GM12878 (cell line): ENCODE results near the gene C1QTNF9. TPM values are rescaled to one million over a fixed set of nuclear protein-coding genes. Genes with fewer than 3 reads are reported as not detected.
"Not testable (repeated sequence)": the region's sequence is repeated elsewhere in the genome, so short reads cannot be mapped to it uniquely, and the experiment has no call there.

Experiments
- ATAC-seq: fragments of 200-7000 bp; cut with Tn5 transposase; 3 replicates; pipeline ENCODE4 v1.9.1; 2020; ENCODE audit warnings: mild to moderate bottlenecking, moderate library complexity
- BruUV-seq: library from RNA; stranded (reverse); fragments of 400-500 nt; replicated peaks from 2 replicates; lab custom pipeline; 2021; lab: Mats Ljungman, UMichigan
- CTCF ChIA-PET: fragments of 300-600 bp; sonication (Branson Sonifier 250); formaldehyde crosslinking; extraction: SDS; loops from one replicate; lab custom pipeline; 2021; ENCODE audit warnings: inconsistent platforms; lab: Yijun Ruan, JAX
- POLR2A ChIA-PET: fragments of 350-600 bp; formaldehyde crosslinking; extraction: SDS; loops from one replicate; lab custom pipeline; 2021; ENCODE audit warnings: inconsistent platforms; lab: Charles Lee
- RAD21 ChIA-PET: fragments of 300-600 bp; sonication (Branson Sonifier 250); formaldehyde crosslinking; loops from one replicate; lab custom pipeline; 2023; ENCODE audit warnings: antibody characterized with exemption; ENCODE audit not compliant: unreplicated experiment; lab: Charles Lee
- SMC1A ChIA-PET: fragments of 300-600 bp; sonication (Branson Sonifier 250); formaldehyde crosslinking; loops from one replicate; lab custom pipeline; 2023; ENCODE audit not compliant: unreplicated experiment, uncharacterized antibody; lab: Charles Lee
- DNase-seq: peaks from one replicate; pipeline ENCODE4 v3.0.0-alpha.2; 2011; ENCODE audit warnings: low read depth, low spot score
- FAIRE-seq: peaks from 3 replicates; lab custom pipeline; 2011; peaks lifted over from hg19 to GRCh38; lab: Jason Lieb, UNC
- H2AFZ ChIP-seq: 2 replicates; pipeline ENCODE4 v1.6.0; 2011; ENCODE audit warnings: low read depth, low read length, control low read depth; ENCODE audit not compliant: control insufficient read depth
- H3K27ac ChIP-seq: 2 replicates; pipeline ENCODE4 v1.5.1; 2011; ENCODE audit warnings: control low read depth; ENCODE audit not compliant: control insufficient read depth, insufficient read depth
- H3K27me3 ChIP-seq, 2 experiments: replicated peaks in 1 of 2; 2 replicates each; pipeline versions ENCODE4 v1.6.0 to v1.6.1; 2011; ENCODE audit warnings: low read length in 1 of 2; ENCODE audit not compliant: control insufficient read depth in 2 of 2, insufficient read depth in 2 of 2
- H3K36me3 ChIP-seq, 2 experiments: 2 replicates each; pipeline ENCODE4 v1.5.1; 2011; ENCODE audit warnings: low read length in 1 of 2; ENCODE audit not compliant: control insufficient read depth in 2 of 2, insufficient read depth in 2 of 2
- H3K4me1 ChIP-seq: 2 replicates; pipeline ENCODE4 v1.6.1; 2011; ENCODE audit warnings: mild to moderate bottlenecking, low read length, moderate library complexity, mixed read lengths; ENCODE audit not compliant: control insufficient read depth, insufficient read depth
- H3K4me2 ChIP-seq: 2 replicates; pipeline ENCODE4 v1.6.0; 2011; ENCODE audit warnings: control low read depth; ENCODE audit not compliant: control insufficient read depth, insufficient read depth
- H3K4me3 ChIP-seq: fragments of 200-600 bp; sonication (generic); 2 replicates; pipeline ENCODE4 v1.5.1; 2016
- H3K79me2 ChIP-seq: 2 replicates; pipeline ENCODE4 v1.6.0; 2011; ENCODE audit warnings: low read length; ENCODE audit not compliant: control insufficient read depth, insufficient read depth
- H3K9ac ChIP-seq: 2 replicates; pipeline ENCODE4 v1.8.0; 2011; ENCODE audit warnings: low read length, control low read depth, mixed read lengths; ENCODE audit not compliant: control insufficient read depth, insufficient read depth
- H3K9me3 ChIP-seq: replicated peaks from 3 replicates; pipeline ENCODE4 v1.5.1; 2011; ENCODE audit warnings: mild to moderate bottlenecking, low read length; ENCODE audit not compliant: control insufficient read depth, insufficient read depth
- H4K20me1 ChIP-seq: 2 replicates; pipeline ENCODE4 v1.6.0; 2011; ENCODE audit not compliant: control insufficient read depth, insufficient read depth
- IRF5 ChIP-seq: fragments of 450-650 bp; IDR thresholded peaks from 2 replicates; pipeline ENCODE4 v1.6.1; 2017; ENCODE audit warnings: borderline replicate concordance
- KLF5 ChIP-seq: fragments of 450-650 bp; IDR thresholded peaks from 2 replicates; pipeline ENCODE4 v1.6.1; 2014; ENCODE audit warnings: mild to moderate bottlenecking; ENCODE audit not compliant: partially characterized antibody
- NBN ChIP-seq: fragments of 450-650 bp; IDR thresholded peaks from 2 replicates; pipeline ENCODE4 v1.6.1; 2016
- NR2C2 ChIP-seq: IDR thresholded peaks from 2 replicates; pipeline ENCODE4 v1.6.1; 2011; ENCODE audit warnings: borderline replicate concordance, low read depth; ENCODE audit not compliant: control insufficient read depth, insufficient read length
- ZSCAN29 ChIP-seq: fragments of 450-650 bp; IDR thresholded peaks from 2 replicates; pipeline ENCODE4 v1.6.1; 2017; ENCODE audit warnings: mild to moderate bottlenecking, moderate library complexity
- WGBS: methylation state at CpG from one replicate; pipeline ENCODE4 v1.1.6; 2016; ENCODE audit warnings: low lambda C conversion rate; ENCODE audit not compliant: insufficient replicate concordance, insufficient coverage; ENCODE audit errors: missing lambda C conversion rate; 5-methylcytosine and 5-hydroxymethylcytosine counted together
- in situ Hi-C: fragments of 300-500 bp; cut with MboI; formaldehyde crosslinking; loops from 9 replicates; pipeline ENCODE4 v1.14.3; 2018; ENCODE audit warnings: mixed read lengths
- intact Hi-C: fragments of 100-400 bp; cut with micrococcal nuclease; formaldehyde crosslinking; loops from one replicate; pipeline ENCODE4 v1.14.2; 2022; ENCODE audit not compliant: unreplicated experiment
- polyA plus RNA-seq, 11 experiments: library from polyadenylated mRNA; depleted of rRNA in 4 of 11; unstranded in 6 of 11; stranded (reverse) in 5 of 11; fragments of >200 nt; fragmentation: Nextera tagmentation in 4 of 11; fragmentation: Illumina TruSeq in 1 of 11; extraction: Ambion mirVana in 4 of 11; extraction: Trizol in 1 of 11; gene quantifications; 1 replicate in 1 of 11; 2 replicates in 10 of 11; pipeline versions ENCODE4 v1.2.1 to v1.2.3, GENCODE V29; 2011 to 2016; ENCODE audit warnings: inconsistent platforms in 2 of 11, missing spikeins in 2 of 11, low read depth in 1 of 11
- total RNA-seq, 4 experiments: library from RNA; depleted of rRNA in 3 of 4; stranded (reverse); fragments of >200 nt in 3 of 4; fragmentation: Illumina TruSeq in 1 of 4; extraction: Trizol in 1 of 4; gene quantifications; 2 replicates each; pipeline versions ENCODE4 v1.2.1 to v1.2.3, GENCODE V29; 2013 to 2021
- TF ChIP-seq, protein P1 (sequence below), 3 experiments: IDR thresholded peaks in 2 of 3; conservative IDR thresholded peaks in 1 of 3; 2 replicates each; pipeline ENCODE4 v1.5.1; 2011; ENCODE audit warnings: low read depth in 3 of 3, low read length in 3 of 3, mild to moderate bottlenecking in 3 of 3, control low read depth in 2 of 3, moderate library complexity in 2 of 3, inconsistent platforms in 1 of 3, mixed read lengths in 1 of 3; ENCODE audit not compliant: control insufficient read depth in 2 of 3, insufficient read depth in 1 of 3; ENCODE audit errors: extremely low read depth in 1 of 3
- TF ChIP-seq, protein P2 (sequence below): fragments of 450-650 bp; IDR thresholded peaks from 2 replicates; pipeline ENCODE4 v1.6.1; 2016; ENCODE audit warnings: mild to moderate bottlenecking

The C1QTNF9 gene
- total and polyA plus RNA-seq, 10 of the 15 experiments (the other 5 are each of a cell fraction or from before 2014, with no cell fraction given) = not detected

DNA sequence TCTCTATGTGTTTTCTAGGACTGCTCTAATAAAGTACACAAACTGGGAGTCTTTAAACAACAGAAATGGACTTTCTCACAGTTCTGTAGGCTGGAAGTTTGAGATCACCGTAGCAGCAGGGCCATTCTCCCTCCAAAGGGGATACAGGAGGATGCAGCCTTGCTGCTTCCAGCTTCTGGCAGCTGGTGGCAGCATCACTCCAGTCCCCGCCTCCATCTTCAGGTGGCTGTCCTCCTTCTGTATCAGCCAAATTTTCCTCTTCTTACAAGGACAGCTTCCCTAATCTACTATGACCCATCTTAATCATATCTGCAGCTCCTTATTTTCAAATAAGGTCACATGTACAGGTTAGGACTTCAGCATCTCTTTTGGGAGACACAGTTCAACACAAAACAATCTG is 13.1 kb downstream of the C1QTNF9 start:
- H3K27ac ChIP-seq, H3K36me3 ChIP-seq, H3K4me1 ChIP-seq, DNase-seq, H4K20me1 ChIP-seq, H3K9me3 ChIP-seq, H3K9ac ChIP-seq, intact Hi-C loops, in situ Hi-C loops: not testable (repeated sequence)
- TF ChIP-seq, protein P1, sequence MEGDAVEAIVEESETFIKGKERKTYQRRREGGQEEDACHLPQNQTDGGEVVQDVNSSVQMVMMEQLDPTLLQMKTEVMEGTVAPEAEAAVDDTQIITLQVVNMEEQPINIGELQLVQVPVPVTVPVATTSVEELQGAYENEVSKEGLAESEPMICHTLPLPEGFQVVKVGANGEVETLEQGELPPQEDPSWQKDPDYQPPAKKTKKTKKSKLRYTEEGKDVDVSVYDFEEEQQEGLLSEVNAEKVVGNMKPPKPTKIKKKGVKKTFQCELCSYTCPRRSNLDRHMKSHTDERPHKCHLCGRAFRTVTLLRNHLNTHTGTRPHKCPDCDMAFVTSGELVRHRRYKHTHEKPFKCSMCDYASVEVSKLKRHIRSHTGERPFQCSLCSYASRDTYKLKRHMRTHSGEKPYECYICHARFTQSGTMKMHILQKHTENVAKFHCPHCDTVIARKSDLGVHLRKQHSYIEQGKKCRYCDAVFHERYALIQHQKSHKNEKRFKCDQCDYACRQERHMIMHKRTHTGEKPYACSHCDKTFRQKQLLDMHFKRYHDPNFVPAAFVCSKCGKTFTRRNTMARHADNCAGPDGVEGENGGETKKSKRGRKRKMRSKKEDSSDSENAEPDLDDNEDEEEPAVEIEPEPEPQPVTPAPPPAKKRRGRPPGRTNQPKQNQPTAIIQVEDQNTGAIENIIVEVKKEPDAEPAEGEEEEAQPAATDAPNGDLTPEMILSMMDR (IDR thresholded peaks at IDR 0.05 in 2 of 3, conservative IDR thresholded peaks at IDR 0.05 in 1 of 3; ENCODE audit: control insufficient read depth in 2 of 3, extremely low read depth in 1 of 3, insufficient read depth in 1 of 3, low read depth in 3 of 3, low read length in 3 of 3) = peak in 2 of 3 experiments; percentile 10 to 20; a peak in 2 of 6 replicates
- TF ChIP-seq, all 136 proteins: peak for 1; not testable (repeated sequence) for 135
- H2AFZ ChIP-seq, RAD21 ChIA-PET, FAIRE-seq, H3K27me3 ChIP-seq, H3K4me3 ChIP-seq, H3K4me2 ChIP-seq, POLR2A ChIA-PET, CTCF ChIA-PET, BruUV-seq, H3K79me2 ChIP-seq: not testable (repeated sequence)
- SMC1A ChIA-PET = interaction anchor here (1.5 kb wide), 1 partner anchor 61 kb away, joined by 3 read pairs; no protein-coding TSS in a partner anchor
- 15% methylated on average over 2 of the region's 2 CpGs for WGBS
- peak; percentile 70 for ATAC-seq

DNA sequence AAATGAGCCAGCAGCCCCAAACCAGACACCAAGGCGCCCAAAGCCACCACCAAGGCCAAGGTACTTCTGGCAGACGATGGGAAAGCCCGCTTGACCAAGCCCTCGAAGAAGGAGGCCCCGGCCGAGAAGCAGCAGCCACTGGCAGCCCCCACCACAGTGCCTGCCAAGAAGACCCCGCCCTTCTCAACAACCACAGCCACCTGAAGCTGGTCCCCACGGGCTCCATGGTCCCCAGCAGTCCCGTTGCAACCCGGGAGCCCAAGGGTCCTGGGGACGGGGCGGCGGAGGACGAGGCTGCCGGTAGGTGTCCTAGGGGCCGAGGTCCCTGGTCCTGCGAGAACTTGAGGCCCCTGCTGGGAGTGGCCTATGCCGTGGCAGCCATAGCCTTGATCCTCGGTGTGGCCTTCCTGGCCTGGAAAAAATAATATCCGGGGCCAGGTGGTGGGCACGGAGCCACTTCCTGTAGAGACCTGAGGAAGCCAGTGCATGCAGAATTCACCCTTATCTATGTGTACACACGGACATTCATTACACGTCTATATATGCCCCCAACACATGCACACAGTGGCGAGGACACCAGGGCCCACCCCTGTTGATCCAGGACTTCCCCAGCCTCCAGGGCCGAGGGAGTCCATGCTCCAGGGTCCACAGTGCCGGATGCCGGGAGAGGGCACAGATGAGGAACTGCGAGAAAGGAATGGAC is 13.8 kb downstream of the C1QTNF9 start:
- ChIA-PET RAD21 (no interaction called here), CTCF (no interaction called here), SMC1A (no interaction called here), POLR2A (no interaction called here)
- Histone ChIP-seq H2AFZ (no peak overlapping the region), H3K4me3 (no peak overlapping the region), H3K79me2 (no peaks in the 10 kb centered on the region), H3K27ac (no peak overlapping the region), H3K9ac (no peak overlapping the region; the same call in 1 of the 2 replicates), H4K20me1 (no peaks in the 10 kb centered on the region), H3K9me3 (no peaks in the 10 kb centered on the region), H3K36me3 (no peaks in the 10 kb centered on the region), H3K4me2 (no peak overlapping the region), H3K4me1 (no peaks in the 10 kb centered on the region), H3K27me3 (no peaks in the 10 kb centered on the region; a peak in 1 of 4 replicates)
- in situ Hi-C loops = no loop called here
- no peak for ATAC-seq
- intact Hi-C loops = no loop called here
- no TSS peak for BruUV-seq
- no peak for FAIRE-seq
- no peak for DNase-seq
- 51% methylated on average over 27 of the region's 28 CpGs for WGBS
- no peak for TF ChIP-seq KLF5
- TF ChIP-seq, protein P2, sequence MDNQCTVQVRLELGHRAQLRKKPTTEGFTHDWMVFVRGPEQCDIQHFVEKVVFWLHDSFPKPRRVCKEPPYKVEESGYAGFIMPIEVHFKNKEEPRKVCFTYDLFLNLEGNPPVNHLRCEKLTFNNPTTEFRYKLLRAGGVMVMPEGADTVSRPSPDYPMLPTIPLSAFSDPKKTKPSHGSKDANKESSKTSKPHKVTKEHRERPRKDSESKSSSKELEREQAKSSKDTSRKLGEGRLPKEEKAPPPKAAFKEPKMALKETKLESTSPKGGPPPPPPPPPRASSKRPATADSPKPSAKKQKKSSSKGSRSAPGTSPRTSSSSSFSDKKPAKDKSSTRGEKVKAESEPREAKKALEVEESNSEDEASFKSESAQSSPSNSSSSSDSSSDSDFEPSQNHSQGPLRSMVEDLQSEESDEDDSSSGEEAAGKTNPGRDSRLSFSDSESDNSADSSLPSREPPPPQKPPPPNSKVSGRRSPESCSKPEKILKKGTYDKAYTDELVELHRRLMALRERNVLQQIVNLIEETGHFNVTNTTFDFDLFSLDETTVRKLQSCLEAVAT = no peak
- TF ChIP-seq NR2C2 = no peak
- no peak for TF ChIP-seq IRF5
- TF ChIP-seq ZSCAN29 = no peak
- no peak for TF ChIP-seq NBN
